SK-N-SH treated with all-trans-retinoic acid at 6 μM for 48 hours (cell line): ENCODE measurements around the gene ZFAND5.

ENCODE experiments used
- CSDC2 ChIP-seq: fragments of 250-450 bp; sonication (Bioruptor Pico); IDR thresholded peaks from 2 replicates; pipeline ENCODE4 v1.5.0; 2020; ENCODE audit warnings: mild to moderate bottlenecking, moderate library complexity
- ESRRG ChIP-seq: fragments of 250-450 bp; sonication (Bioruptor Pico); IDR thresholded peaks from 2 replicates; pipeline ENCODE4 v1.6.1; 2021; ENCODE audit warnings: mild to moderate bottlenecking
- GLIS3 ChIP-seq: fragments of 250-450 bp; sonication (Bioruptor Pico); IDR thresholded peaks from 2 replicates; pipeline ENCODE4 v1.5.0; 2020; ENCODE audit warnings: mild to moderate bottlenecking, moderate library complexity
- ISL1 ChIP-seq: fragments of 250-450 bp; sonication (Bioruptor Pico); IDR thresholded peaks from 2 replicates; pipeline ENCODE4 v2.1.2; 2022; ENCODE audit warnings: mild to moderate bottlenecking, moderate library complexity
- OSR1 ChIP-seq: fragments of 250-450 bp; sonication (Bioruptor Pico); IDR thresholded peaks from 2 replicates; pipeline ENCODE4 v1.8.0; 2022; ENCODE audit warnings: moderate library complexity, mild to moderate bottlenecking, inconsistent platforms
- PATZ1 ChIP-seq: fragments of 250-450 bp; sonication (Bioruptor Pico); IDR thresholded peaks from 2 replicates; pipeline ENCODE4 v1.8.0; 2020; ENCODE audit warnings: mild to moderate bottlenecking, moderate library complexity, borderline replicate concordance
- TOX ChIP-seq: fragments of 250-450 bp; sonication (Bioruptor Pico); IDR thresholded peaks from 2 replicates; pipeline ENCODE4 v1.8.0; 2021; ENCODE audit warnings: mild to moderate bottlenecking, moderate library complexity, borderline replicate concordance
- ZC3H10 ChIP-seq: fragments of 250-450 bp; sonication (Bioruptor Pico); IDR thresholded peaks from 2 replicates; pipeline ENCODE4 v1.5.1; 2021; ENCODE audit warnings: mild to moderate bottlenecking, moderate library complexity
- ZNF565 ChIP-seq: fragments of 450-650 bp; formaldehyde crosslinking; conservative IDR thresholded peaks from 2 replicates; pipeline ENCODE4 v1.5.0; 2020; ENCODE audit warnings: low read depth, mild to moderate bottlenecking, moderate library complexity
- ZNF8 ChIP-seq: fragments of 450-650 bp; formaldehyde crosslinking; IDR thresholded peaks from 2 replicates; pipeline ENCODE4 v1.5.0; 2020; ENCODE audit warnings: mild to moderate bottlenecking, moderate library complexity

- TF ChIP-seq PATZ1 (CRISPR knock-in tag) (no peak), GLIS3 (no peak), TOX (CRISPR knock-in tag) (no peak), ZNF565 (CRISPR knock-in tag) (no peak), ZC3H10 (CRISPR knock-in tag) (no peak), CSDC2 (CRISPR knock-in tag) (no peak), ISL1 (CRISPR knock-in tag) (no peak), ZNF8 (CRISPR knock-in tag) (no peak), ESRRG (CRISPR knock-in tag) (no peak), OSR1 (CRISPR knock-in tag) (no peak)
These were observed 37.4 kb downstream of the ZFAND5 start for GRCh38 chr9:72327631-72328030.
